ENCODE measurements around the gene ATP2B3.

ATP2B3 gene

GRCh38 chrX:153517423-153517822, at the start of gene ATP2B3:
TSS of gene ATP2B3 (plus strand) at chrX:153517642. CDS start at chrX:153536248, 18,606 bp downstream.
- DNase-seq: no peak

GRCh38 chrX:153468008-153468580, 49.3 kb upstream of the ATP2B3 start:
- no peak for DNase-seq

- no peak for DNase-seq
These were observed 47.5 kb upstream of the ATP2B3 start for GRCh38 chrX:153469811-153470410.

- DNase-seq: peak; percentile 96
These were observed 46.8 kb upstream of the ATP2B3 start, which contains the start of gene HAUS7 for GRCh38 chrX:153470411-153471363. TSS of gene HAUS7 (minus strand) at chrX:153470576. CDS start at chrX:153470557, 19 bp downstream.

- DNase-seq: no peak
These were observed 45.7 kb upstream of the ATP2B3 start for GRCh38 chrX:153471663-153472280.

- no peak for DNase-seq
These were observed 44.3 kb upstream of the ATP2B3 start for GRCh38 chrX:153473126-153473525.

- DNase-seq: no peak
These were observed 43.2 kb upstream of the ATP2B3 start for GRCh38 chrX:153474266-153474665.

GRCh38 chrX:153474718-153475117, 42.7 kb upstream of the ATP2B3 start:
- peak; percentile 85 for DNase-seq

- DNase-seq: no peak
These were observed 42.2 kb upstream of the ATP2B3 start for GRCh38 chrX:153475271-153475670.

GRCh38 chrX:153475751-153476281, 41.6 kb upstream of the ATP2B3 start:
- DNase-seq: no peak

- DNase-seq: peak; percentile 82
These were observed 40.6 kb upstream of the ATP2B3 start for GRCh38 chrX:153476666-153477363.

- no peak for DNase-seq
These were observed 40.0 kb upstream of the ATP2B3 start for GRCh38 chrX:153477364-153477857.

- DNase-seq: peak; percentile 69
These were observed 39.5 kb upstream of the ATP2B3 start for GRCh38 chrX:153477901-153478300.

- no peak for DNase-seq
These were observed 38.7 kb upstream of the ATP2B3 start for GRCh38 chrX:153478746-153479145.

GRCh38 chrX:153481043-153481442, 36.4 kb upstream of the ATP2B3 start:
- no peak for DNase-seq

GRCh38 chrX:153482376-153483015, 34.9 kb upstream of the ATP2B3 start:
- DNase-seq: no peak

- DNase-seq: no peak
These were observed 31.9 kb upstream of the ATP2B3 start for GRCh38 chrX:153485396-153486080.

- DNase-seq: no peak
These were observed 31.3 kb upstream of the ATP2B3 start for GRCh38 chrX:153486171-153486570.

GRCh38 chrX:153487590-153488071, 29.8 kb upstream of the ATP2B3 start:
- DNase-seq: no peak

- peak; percentile 67 for DNase-seq
These were observed 29.1 kb upstream of the ATP2B3 start for GRCh38 chrX:153488231-153488914.

All from right hindlimb (tissue), 1 donor.